Esophagus squamous epithelium (tissue), 5 donors: ENCODE measurements around the gene C11orf24. TPM values are rescaled to one million over a fixed set of nuclear protein-coding genes. Genes with fewer than 3 reads are reported as not detected.

Experiments used
- DNase-seq: peaks from one replicate; lab custom pipeline; 2025; lab: John Stamatoyannopoulos, UW
- H3K27ac ChIP-seq, 4 donors: fragments of 200-600 bp; sonication (generic); one replicate each; pipeline ENCODE4 v1.5.1; 2016 to 2019; ENCODE audit warnings: mild to moderate bottlenecking in 1 of 4
- H3K27me3 ChIP-seq, 4 donors: fragments of 200-600 bp; sonication (generic); 1 replicate in 3 of 4; 2 replicates in 1 of 4; pipeline versions ENCODE4 v1.5.1 to v1.6.0; 2017 to 2021; ENCODE audit warnings: antibody characterized with exemption in 1 of 4
- H3K36me3 ChIP-seq, 3 donors: fragments of 200-600 bp; sonication (generic); one replicate each; pipeline ENCODE4 v1.5.1; 2016 to 2019
- H3K4me1 ChIP-seq, 3 donors: fragments of 200-600 bp; sonication (generic); one replicate each; pipeline ENCODE4 v1.5.1; 2017 to 2019
- H3K4me3 ChIP-seq, 4 donors: fragments of 200-600 bp; sonication (generic); 1 replicate in 3 of 4; 2 replicates in 1 of 4; pipeline ENCODE4 v1.5.1; 2016 to 2019; ENCODE audit warnings: mild to moderate bottlenecking in 2 of 4, moderate library complexity in 1 of 4
- H3K9me3 ChIP-seq, 3 donors: fragments of 200-600 bp; sonication (generic); one replicate each; pipeline ENCODE4 v1.5.1; 2016 to 2019
- POLR2A ChIP-seq, 4 donors: fragments of 450-650 bp; IDR thresholded peaks; one replicate each; pipeline ENCODE4 v1.6.1; 2017; ENCODE audit warnings: antibody characterized with exemption in 4 of 4, mild to moderate bottlenecking in 4 of 4, moderate library complexity in 3 of 4
- WGBS, 2 donors: methylation state at CpG; one replicate each; pipeline ENCODE4 v1.1.5; 2018; 5-methylcytosine and 5-hydroxymethylcytosine counted together
- intact Hi-C: fragments of 100-400 bp; cut with DNase I; formaldehyde crosslinking; loops from one replicate; pipeline ENCODE4 v1.15.0; 2022
- total RNA-seq, 4 donors: library from RNA; depleted of rRNA; stranded (reverse); fragments of >200 nt; gene quantifications; one replicate each; pipeline ENCODE4 v1.1.0, GENCODE V29; 2016
- TF ChIP-seq, protein P1 (sequence below), 6 experiments: fragments of 450-650 bp in 4 of 6; fragments of 200-600 bp in 2 of 6; sonication (generic) in 2 of 6; IDR thresholded peaks; one replicate each; pipeline ENCODE4 v1.5.1; 2016 to 2019; ENCODE audit warnings: antibody characterized with exemption in 6 of 6, mild to moderate bottlenecking in 4 of 6, moderate library complexity in 4 of 6
- donor health status: DM: yes; HTN: yes; CAD: no.

Gene C11orf24
- total RNA-seq, 4 donors from 2014 or later: 11.4 to 23.3 (median 12.6) TPM

DNA sequence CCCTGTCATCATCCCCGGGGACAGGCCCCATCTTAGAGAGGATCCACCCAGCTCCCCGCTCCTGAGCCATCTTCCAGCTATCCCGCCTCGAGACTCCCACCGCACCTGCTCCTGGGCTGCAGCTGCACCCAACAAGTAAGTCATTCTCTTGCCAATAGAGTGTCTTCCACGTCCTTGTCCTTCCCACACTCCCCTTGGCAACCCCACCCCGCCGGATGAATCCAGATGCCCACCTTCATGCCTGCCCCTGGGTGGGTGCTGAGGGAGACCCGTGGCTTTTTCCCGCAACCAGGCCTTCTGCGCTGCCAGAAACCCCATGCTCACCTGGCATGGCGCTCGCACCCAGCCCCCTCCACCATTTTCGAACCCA, 11.1 kb upstream of the C11orf24 start:
- H3K4me3 ChIP-seq: no peak overlapping the region
- 95% methylated on average over 14 of the region's 14 CpGs for WGBS, 2 donors
- H3K27me3 ChIP-seq: peaks cover 0 to 4% (median 0%) of the 10 kb centered on the region in 4 donors
- no peak for TF ChIP-seq POLR2A (IDR thresholded peaks at IDR 0.05)
- TF ChIP-seq, protein P1, sequence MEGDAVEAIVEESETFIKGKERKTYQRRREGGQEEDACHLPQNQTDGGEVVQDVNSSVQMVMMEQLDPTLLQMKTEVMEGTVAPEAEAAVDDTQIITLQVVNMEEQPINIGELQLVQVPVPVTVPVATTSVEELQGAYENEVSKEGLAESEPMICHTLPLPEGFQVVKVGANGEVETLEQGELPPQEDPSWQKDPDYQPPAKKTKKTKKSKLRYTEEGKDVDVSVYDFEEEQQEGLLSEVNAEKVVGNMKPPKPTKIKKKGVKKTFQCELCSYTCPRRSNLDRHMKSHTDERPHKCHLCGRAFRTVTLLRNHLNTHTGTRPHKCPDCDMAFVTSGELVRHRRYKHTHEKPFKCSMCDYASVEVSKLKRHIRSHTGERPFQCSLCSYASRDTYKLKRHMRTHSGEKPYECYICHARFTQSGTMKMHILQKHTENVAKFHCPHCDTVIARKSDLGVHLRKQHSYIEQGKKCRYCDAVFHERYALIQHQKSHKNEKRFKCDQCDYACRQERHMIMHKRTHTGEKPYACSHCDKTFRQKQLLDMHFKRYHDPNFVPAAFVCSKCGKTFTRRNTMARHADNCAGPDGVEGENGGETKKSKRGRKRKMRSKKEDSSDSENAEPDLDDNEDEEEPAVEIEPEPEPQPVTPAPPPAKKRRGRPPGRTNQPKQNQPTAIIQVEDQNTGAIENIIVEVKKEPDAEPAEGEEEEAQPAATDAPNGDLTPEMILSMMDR (IDR thresholded peaks at IDR 0.05): no peak
- H3K27ac ChIP-seq: no peak overlapping the region
- H3K9me3 ChIP-seq: no peaks in the 10 kb centered on the region
- DNase-seq: no peak
- intact Hi-C loops: no loop called here
- peaks cover 0 to 19% (median 0%) of the 10 kb centered on the region in 3 donors for H3K4me1 ChIP-seq
- no peaks in the 10 kb centered on the region for H3K36me3 ChIP-seq

DNA sequence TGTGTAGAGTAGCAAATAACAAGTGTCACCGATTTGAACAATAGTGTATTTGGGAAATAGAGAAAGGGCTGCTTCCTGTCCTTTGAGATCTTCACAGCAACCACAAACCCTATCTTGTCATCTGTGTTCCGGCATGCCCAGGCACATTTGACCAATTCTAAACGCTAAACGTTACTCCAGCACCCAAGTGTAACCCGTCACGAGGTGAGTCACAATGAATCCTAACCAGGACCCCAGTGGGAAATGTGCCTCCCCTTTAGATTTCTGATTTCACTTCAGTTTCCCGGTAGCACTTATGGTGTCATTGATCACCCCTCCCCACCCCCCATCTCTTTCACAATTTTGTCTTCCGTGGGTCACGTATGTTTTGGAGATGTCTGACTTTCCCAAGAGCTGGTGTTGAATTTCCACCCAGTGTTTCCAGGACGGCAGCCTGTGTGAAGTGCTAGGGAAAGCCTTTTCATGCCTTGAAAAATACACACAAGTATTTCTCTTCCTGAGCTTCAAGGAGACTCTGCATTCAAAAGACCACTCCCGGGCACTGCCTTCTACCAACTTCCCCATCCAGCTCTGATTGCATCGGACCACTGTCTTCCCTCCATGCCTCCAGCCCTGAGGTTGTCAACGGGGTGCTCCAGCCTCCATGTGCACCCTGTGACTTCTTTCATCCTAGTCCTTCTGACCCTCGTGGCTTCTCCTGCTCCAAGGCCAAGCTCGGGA, 10.5 kb upstream of the C11orf24 start:
- DNase-seq: no peak
- Histone ChIP-seq H3K9me3 (no peaks in the 10 kb centered on the region), H3K27me3 (peaks cover 0 to 4% (median 0%) of the 10 kb centered on the region in 4 donors), H3K4me1 (peaks cover 0 to 14% (median 0%) of the 10 kb centered on the region in 3 donors), H3K4me3 (no peak overlapping the region), H3K36me3 (no peaks in the 10 kb centered on the region), H3K27ac (peak overlapping the region in 1 of 4 donors; percentile 9)
- intact Hi-C loops: no loop called here
- TF ChIP-seq POLR2A (IDR thresholded peaks at IDR 0.05): no peak
- WGBS, 2 donors: 37 to 41% methylated on average over 14 to 15 of the region's 15 CpGs

DNA sequence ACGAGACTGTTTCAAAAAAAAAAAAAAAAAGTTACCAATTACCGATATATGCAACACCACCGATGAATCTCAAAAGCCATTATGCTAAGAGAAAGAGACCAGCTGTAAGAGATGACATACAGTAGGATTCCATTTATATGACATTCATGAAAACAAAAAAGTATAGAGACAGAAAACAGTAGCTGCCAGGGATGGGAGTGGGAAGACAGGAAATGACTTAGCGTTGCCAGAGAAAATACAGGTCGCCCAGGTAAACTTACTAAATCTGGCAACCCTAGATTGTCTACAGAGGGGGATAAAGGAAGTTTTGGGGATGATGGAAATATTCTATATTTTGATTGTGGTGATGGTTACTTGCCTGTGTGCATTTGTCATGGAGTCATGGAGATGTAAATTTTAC, 7.9 kb upstream of the C11orf24 start:
- Histone ChIP-seq H3K36me3 (no peaks in the 10 kb centered on the region), H3K27ac (no peak overlapping the region), H3K27me3 (peaks cover 0 to 4% (median 0%) of the 10 kb centered on the region in 4 donors), H3K9me3 (no peaks in the 10 kb centered on the region), H3K4me3 (no peak overlapping the region), H3K4me1 (peaks cover 0 to 11% (median 0%) of the 10 kb centered on the region in 3 donors)
- intact Hi-C loops: no loop called here
- TF ChIP-seq, protein P1 (IDR thresholded peaks at IDR 0.05): no peak
- no peak for TF ChIP-seq POLR2A (IDR thresholded peaks at IDR 0.05)
- 70 to 77% methylated on average over 5 of the region's 5 CpGs for WGBS, 2 donors
- DNase-seq: no peak

DNA sequence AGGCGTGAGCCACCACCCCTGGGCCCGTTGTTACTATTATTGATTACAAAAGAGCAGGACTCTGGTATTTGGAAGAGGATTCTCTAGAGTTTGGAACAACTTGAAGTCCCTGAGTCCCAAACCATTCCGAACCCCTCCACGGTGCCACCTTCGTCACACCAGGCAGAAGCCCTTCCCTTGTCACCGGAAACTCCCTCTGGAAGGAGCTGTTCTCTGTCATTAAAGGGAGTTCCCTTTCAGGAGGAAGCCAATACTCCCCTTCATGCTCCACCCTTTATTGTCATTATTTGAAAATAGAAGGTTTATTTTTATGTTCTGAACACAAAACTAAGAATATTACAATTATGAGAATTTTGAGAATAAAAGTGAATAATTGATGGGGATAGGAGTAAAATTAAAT, 5.1 kb upstream of the C11orf24 start:
- no peaks in the 10 kb centered on the region for H3K36me3 ChIP-seq
- no peak overlapping the region for H3K4me3 ChIP-seq
- H3K27ac ChIP-seq: no peak overlapping the region
- TF ChIP-seq, protein P1 (IDR thresholded peaks at IDR 0.05): no peak
- TF ChIP-seq POLR2A (IDR thresholded peaks at IDR 0.05): no peak
- WGBS, 2 donors: 71 to 100% methylated on average over 1 to 4 of the region's 6 CpGs
- H3K4me1 ChIP-seq: peaks cover 0 to 16% (median 7%) of the 10 kb centered on the region in 3 donors
- intact Hi-C loops: no loop called here
- no peak for DNase-seq
- H3K27me3 ChIP-seq: no peaks in the 10 kb centered on the region
- no peaks in the 10 kb centered on the region for H3K9me3 ChIP-seq

DNA sequence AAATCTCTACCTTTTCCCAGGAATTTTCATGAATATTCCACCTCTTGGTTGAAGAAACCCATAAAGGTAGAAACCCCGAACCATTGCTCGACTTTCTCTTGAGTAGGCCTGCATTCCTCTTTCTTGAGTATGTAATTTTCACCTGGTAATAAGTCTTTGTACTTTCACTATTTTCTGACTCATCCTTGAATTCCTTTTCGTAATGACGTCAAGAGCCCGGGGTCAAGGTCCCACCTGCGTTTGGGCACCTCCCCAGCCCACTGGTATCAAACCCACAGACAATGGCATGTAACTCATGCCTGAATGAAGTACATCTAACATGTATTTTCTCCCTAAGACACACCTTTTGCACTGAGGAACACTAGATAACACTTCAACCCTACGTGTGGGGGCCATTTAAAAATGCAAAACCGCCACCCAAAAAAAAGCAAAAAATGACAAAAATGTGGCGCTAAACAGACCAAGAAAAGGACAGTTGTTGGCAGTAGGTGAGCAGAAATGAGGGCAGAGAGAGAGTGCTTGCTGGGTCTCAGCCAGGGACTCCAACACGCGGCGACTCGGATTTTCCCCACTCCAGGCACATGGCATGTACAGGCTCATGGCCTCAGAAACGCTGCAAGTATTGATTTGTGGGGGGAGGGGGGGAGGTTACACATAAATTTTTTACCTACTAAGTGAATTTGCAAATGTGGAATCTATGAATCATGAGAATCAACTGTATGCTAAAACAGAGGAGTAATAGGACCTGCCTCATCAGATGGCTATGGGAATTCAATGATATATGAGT, 4.1 kb upstream of the C11orf24 start:
- WGBS, 2 donors: 62 to 65% methylated on average over 14 of the region's 14 CpGs
- intact Hi-C loops: no loop called here
- Histone ChIP-seq H3K4me1 (peaks cover 6 to 20% (median 12%) of the 10 kb centered on the region in 3 donors), H3K4me3 (no peak overlapping the region), H3K27ac (no peak overlapping the region), H3K9me3 (no peaks in the 10 kb centered on the region), H3K27me3 (no peaks in the 10 kb centered on the region), H3K36me3 (no peaks in the 10 kb centered on the region)
- TF ChIP-seq POLR2A (IDR thresholded peaks at IDR 0.05): no peak
- TF ChIP-seq, protein P1 (IDR thresholded peaks at IDR 0.05): no peak
- no peak for DNase-seq
